HG02938 (cell line): ENCODE measurements around the gene PDE8A.
"Not testable (repeated sequence)": the region's sequence is repeated elsewhere in the genome, so short reads cannot be mapped to it uniquely, and the experiment has no call there.

Source experiments
- ATAC-seq: cut with Tn5 transposase; IDR thresholded peaks from one replicate; pipeline ENCODE4 v1.9.1; 2021; ENCODE audit warnings: mild to moderate bottlenecking, moderate library complexity; ENCODE audit not compliant: unreplicated experiment

The PDE8A gene

DNA sequence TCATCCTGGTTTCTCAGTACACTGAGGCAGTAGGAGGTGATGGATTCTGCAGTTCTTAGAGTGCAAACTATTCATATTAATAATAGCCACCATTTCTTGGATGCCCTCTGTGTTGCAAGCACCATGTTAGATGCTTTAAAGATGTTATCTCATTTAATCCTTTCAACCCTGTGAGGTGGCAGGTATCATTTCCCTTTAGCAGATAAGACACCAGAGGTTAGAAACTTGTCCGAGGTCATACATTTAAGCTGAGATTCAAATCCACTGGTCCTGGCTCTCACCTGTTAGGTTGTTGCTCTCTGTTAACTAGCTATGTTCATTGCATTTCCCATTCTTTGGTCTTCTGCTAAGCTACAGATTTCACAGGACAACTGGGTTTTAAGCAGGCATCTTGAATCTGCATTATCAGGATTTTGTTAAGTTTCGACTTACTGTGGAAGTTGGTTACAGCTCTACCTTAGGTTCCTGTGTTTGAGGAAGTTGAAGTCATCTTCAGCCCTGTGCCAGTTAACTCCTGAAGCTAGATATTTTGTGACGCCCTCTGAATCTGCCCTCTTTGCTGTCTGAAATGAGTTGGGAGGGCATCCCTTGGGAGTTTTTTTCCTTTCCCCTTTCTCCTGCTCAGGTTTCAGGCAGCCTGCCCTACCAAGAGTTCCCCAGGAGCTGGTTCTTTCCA is 6.4 kb downstream of the PDE8A start:
- ATAC-seq, result no peak

DNA sequence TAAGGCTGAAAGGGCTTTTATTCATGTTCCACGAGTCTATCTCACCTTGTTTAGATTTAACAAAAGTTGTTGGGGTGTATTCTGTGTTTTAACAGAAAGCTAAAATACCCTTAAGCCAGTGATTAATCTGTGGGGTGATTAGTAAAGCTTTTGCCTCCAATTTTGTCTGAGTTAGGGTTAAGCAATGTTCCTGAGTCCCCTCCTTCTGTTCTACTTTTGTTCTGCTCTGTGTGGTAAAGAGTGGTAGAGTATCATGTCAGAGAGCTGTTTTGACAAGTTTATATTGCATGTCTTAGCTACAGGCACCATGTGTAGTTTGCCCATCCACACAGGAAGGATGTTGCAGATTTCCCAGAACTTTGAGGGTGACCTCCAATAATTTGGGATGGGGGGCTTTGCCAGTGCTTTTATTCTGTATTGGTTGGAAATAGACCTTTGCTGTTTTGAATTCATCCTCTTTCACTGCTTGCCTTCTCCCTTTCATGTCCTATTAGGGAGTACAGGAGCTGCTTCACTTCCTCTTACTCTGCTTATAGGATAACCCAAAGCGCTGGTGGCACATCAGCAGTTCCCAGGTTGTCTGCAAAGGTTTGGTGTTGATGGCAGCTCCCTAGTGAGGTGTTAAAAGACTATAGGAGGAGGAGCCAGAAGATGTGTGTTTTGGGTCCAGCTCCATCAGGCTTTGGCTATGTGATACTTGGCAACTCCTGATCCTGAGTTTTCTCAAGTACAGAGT is 7.4 kb downstream of the PDE8A start:
- no peak for ATAC-seq

DNA sequence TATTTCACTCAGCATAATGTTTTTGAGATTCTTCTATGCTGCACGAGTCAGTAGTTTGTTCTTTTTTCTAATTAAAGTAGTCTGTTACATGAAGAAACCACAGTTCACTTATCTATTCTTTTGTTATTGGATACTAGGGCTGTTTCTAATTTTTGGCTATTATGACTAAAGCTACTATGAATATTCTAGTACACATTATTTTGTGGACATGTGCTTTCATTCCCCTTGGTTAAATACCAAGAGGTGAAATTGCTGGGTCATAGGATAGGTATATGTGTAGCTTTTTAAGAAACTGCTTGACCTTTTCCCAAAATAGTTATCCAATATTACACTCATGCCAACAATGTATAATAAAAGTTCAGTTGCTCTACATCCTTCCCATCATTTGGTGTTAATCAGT is 8.9 kb downstream of the PDE8A start:
- no peak for ATAC-seq

DNA sequence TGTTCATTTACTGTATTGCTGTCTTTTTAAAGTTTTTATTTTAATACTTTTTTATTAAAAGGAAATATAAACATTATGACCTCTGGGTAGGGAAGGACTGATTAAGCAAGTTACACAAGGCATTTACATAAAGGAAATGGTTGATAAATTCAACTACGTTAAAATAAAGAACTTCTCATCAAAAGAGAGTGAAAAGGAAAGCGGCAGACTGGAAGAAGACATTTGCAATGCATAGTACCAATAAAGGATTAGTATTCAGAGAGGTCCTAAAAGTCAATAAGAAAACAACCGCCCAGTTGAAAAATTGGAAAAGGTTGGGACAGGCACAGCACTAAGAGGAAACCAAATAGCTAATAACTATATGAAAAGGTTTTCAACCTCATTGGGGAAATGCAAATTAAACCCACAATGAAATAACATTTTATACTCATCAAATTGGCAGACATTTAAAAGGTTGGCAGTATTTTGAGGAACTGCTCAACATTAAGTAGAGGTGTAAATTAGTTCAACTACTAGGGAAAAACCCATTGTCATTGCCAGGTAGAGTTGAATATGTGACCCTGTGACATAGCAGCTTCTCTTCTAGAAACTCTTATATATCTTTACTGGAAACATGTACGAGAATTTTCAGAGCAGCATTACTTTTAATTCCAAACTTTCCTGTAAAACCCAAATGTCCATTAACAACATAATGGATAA is 9.5 kb downstream of the PDE8A start:
- no peak for ATAC-seq

DNA sequence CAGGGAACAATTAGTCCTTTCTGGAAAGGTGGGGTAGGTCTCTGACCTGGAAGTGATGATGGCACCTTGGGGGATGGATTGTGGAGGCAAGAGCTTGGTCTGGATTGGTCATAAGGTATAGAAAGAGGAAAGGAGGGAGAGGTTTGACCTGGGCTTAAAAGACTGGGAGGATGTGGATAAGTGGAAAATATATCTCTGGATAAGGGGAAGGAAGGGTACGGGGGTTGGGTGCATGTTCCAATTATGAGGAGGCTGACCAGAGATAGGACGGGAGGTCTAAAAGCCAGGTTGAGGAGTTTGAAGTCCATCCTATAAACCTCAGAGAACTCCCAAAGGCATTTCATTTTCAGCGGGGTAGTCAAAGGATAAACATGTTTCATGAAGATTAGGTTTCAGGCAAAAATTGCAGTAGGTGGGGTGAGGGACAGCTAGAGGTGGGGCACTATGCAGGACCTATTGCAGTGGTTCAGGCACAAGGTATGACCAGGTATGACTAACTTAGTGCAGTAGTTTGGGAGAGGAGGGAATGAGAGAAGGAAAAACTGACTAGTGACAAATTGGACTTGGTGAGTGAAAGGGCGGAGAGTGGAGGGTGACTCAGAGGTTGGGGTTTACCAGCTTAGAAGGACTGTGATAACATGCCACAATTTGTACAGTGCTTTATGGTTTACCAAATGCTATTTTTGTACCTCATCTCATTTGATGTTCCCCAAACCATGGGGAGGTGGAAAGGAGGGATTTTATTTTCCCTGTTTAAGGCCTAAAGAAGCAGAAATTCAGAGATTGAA is 10.7 kb downstream of the PDE8A start:
- ATAC-seq, result no peak

DNA sequence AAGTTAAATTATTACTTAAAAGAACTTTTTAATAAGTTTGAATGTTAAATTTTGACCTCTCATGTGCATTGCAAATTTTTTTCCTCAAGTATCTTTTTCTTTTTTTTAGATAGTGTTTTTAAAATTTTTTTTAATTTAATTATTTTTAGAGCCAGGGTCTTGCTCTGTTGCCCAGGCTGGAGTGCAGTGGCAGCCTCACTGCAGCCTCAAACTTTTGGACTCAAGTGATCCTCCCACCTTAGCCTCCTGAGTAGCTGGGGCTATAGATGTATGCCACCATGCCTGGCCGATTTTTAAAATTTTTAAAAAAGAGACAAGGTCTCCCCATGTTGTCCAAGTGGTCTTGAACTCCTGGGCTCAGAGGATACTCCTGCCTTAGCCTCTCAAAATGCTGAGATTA is 14.4 kb downstream of the PDE8A start:
- ATAC-seq, result no peak

DNA sequence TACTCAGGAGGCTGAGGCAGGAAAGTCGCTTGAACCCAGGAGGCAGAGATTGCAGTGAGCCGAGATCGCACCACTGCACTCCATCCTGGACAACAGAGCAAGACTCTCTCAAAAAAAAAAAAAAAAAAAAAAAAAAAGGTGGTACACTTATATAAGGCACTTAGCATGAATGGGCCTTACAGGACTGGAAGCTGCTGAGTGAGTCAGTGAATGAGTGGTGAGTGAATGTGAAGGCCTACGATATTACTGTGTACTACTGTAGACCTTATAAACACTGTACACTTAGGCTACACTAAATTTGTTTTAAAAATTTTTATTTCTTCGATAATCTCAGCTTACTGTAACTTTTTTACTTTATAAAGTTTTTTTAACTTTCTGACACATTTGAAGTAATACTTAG is 15.1 kb downstream of the PDE8A start:
- not testable (repeated sequence) for ATAC-seq

DNA sequence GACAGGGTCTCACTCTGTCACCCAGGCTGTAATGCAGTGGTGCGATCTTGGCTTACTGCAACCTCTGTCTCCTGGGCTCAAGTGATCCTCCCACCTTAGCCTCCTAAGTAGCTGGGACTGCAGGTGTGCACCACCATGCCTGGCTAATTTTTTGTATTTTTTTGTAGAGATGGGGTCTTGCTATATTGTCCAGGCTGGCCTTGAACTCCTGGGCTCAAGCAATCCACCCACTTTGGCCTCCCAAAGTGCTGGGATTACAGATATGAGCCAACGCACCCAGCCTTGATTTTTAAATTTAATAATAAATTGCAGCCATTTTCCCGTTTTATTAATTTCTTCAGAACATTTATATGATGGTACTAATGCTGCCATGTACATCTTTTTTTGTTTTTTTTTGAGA is 15.6 kb downstream of the PDE8A start:
- not testable (repeated sequence) for ATAC-seq

DNA sequence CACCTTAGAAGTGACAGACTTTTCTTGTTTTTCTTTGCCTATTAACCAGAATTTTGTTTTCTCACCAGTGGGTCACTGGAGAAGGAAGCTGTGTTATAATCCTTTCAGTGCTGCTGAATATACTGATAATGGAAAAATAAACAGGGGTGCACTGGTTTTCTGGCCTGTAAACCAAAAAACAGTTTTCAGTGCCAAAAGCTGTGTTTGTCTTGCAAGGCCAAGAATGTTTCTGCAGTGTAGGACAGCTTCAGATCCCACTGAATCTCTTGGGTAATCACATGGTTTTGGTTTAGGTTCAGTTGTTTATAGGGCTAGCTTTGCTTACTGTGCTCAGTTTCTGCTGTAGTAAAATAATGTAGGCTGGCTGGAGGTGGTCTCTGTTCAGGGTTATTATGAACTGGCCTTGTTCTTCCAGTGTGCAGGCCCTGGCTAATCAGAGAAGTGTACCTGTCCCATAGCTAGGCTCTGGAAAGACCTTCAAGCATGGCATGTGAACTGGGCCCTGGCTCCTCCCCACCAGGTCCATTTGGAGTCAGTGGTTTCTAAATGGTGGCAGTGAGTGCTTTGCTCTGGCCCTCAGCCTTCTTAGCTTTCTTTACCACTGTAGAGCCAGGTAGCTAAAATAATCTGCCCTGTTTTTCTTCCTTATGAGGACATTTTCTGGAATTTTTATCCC is 18.7 kb downstream of the PDE8A start:
- no peak for ATAC-seq

DNA sequence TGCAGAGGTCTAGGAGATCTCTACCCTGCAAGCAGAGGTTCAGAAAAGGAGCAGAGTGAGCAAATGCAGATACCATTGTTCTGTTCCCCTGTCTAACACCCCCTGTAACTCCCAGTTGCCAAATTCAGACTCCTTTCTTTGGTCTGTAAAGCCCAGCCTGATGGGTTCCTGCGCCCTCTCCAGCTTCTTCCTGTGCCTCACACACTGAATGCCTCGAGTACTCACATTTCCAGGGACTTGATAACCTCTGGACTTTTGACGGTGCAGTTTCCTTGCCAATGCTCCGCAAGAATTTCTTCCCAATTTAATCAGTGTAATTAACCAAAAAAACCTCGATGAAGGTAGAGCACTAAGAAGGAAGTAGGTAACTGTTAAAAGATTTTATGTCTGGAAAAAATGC is 19.3 kb downstream of the PDE8A start:
- ATAC-seq, result no peak

DNA sequence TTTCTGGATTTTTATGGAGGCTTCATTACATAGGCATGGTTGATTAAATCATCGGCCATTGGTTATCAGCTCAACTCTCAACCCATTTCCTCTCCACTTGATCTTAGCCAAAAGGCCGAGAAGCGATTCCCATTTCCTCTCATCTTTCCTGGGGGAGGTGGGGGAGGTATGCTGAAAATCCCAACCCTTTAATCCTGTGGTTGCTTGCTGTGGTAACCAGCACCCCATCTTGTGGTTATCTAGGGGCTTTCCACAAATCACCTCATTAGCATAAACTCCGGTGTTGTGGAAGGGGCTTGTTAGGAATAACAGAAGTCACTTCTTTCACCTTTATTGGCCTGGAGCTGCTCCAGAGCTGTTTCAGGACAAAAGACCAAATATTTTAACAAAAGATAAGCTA is 20.9 kb downstream of the PDE8A start:
- ATAC-seq, result no peak

DNA sequence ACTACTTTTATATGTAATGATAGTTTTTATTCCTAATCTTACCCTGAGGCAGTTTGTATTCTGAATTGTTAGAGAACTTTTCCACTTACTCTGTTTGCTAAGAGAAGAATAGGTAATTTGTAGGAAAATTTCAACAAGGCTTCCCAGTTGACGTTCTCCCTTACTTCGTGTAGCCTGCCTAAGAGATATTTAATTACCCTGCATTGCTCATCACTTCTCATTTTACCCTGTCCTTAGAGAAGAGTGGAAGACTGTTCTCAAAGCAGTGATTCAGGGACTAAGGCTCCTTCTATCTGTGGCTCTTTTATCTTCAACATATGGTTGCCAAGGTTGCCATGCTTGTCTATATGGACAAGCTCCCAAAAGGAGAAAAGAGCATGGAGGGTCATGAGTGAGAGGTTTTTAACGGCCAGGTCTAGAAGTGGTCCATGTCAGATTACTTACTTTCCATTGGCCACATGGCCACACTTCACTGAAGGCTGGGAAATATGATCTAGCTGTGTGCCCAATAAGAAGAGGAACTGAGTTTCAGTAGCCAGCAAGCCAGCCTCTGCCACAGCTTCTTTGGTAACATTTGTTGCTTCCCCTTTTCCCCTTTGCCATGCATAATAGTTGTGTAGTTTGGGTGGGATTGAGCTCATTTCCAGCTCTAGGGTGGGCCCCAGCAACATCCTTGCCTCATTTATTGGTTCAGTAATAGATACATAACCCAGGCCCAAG is 22.1 kb downstream of the PDE8A start:
- no peak for ATAC-seq

DNA sequence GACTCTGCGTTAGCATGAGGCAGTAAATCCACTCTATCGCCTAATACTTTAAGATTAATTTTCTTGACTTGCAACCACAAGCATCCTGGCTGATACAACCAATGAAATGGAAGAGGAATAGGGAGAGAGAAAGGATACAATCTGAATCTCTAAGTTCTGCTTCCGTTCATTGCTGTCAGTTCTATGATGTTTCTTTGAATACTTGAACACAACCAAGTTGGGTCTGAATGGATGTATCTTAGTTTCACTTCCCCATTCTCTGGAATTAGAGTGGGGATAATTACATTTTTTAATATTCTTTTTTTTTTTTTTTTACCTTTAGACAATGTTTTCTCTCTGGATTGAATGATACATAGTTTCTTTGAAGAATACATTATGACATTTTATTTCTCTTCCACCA is 22.9 kb downstream of the PDE8A start:
- ATAC-seq, result no peak

DNA sequence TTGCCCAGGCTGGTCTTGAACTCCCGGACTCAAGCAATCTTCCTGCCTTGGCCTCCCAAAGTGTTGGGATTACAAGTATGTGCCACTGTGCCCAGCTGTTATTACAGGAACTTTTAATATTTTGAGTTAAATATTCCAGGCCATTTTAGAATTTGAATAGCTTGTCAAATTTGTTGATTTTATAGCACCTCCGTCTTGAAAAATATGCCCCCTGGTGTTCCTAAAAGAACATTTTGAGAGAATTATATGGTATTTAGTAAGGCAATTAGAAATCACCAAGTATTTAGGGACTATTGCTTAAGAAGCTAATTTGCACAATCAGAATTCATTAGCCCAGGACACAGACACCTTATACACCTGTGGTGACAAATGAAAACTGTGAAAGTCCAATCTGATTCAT is 23.7 kb downstream of the PDE8A start:
- no peak for ATAC-seq

DNA sequence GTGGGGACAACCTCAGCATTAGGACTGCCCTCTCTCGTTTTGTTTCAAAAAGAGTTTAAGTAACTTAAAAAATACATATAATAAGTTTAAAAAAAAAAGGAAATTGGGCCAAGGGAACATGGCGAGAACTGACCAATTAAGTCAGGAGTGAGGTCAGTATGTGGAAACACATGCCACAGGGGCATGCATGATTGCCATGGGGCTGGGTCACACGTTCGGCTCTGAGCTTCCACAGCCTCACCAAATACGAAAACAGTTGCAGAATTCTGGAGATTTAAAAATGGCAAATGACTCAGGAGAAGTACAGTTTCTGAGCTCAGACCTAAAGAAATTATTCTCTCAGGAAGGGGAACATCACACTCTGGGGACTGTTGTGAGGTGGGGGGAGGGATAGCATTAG is 24.1 kb downstream of the PDE8A start:
- ATAC-seq, result no peak

DNA sequence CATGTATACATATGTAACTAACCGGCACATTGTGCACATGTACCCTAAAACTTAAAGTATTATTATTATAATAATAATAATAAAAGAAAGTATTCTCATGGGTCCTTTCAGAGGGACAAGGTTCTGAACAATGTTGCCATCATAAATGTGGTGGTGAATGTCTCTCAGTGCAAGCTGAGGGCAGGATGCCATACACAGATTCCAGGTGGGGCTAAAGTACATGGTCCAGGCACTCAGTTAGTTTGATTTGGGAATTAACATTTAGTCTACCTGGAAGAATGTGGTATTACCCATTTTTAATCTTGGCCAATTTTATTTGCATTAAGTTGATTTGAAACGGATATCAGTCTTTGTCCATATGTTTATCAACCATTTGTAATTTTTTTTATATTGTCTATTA is 24.5 kb downstream of the PDE8A start:
- no peak for ATAC-seq

DNA sequence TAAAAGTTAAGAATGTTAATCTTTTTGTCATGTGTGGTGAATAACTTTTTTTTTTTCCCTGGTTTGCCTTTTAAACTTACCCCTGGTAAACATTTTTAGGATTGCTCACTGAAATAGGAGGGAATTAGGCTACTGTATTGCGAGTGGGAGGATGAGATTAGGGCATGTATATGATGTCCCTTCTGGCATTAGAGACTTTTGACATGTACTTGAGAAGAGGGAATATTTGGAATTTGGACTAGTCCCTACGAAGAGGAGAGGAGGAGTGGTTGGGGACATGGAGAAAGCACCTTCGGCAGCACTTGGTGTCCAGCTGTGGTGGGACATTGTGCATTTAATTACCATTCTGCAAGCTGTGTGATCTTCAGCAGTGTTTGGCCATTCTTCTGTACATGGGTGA is 25.0 kb downstream of the PDE8A start:
- ATAC-seq, result no peak

DNA sequence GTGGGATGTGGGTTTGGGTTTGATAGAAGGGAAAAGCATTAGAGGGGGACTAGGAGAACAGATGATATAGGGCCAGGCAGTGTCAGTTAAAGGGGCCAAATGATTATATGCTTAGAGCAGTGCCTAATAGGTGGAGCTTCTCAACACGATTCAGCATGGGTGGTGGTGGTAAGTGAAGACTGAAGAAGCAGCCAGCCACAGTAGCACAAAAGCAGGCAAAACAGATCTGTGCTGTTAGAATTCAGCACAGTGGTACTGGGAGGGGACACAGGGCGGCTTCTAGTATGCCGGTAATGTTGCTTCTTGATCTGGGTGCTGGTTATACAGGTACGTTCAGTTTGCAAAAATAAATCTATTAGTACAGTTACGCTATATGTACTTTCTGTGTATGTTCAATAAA is 25.5 kb downstream of the PDE8A start:
- no peak for ATAC-seq

DNA sequence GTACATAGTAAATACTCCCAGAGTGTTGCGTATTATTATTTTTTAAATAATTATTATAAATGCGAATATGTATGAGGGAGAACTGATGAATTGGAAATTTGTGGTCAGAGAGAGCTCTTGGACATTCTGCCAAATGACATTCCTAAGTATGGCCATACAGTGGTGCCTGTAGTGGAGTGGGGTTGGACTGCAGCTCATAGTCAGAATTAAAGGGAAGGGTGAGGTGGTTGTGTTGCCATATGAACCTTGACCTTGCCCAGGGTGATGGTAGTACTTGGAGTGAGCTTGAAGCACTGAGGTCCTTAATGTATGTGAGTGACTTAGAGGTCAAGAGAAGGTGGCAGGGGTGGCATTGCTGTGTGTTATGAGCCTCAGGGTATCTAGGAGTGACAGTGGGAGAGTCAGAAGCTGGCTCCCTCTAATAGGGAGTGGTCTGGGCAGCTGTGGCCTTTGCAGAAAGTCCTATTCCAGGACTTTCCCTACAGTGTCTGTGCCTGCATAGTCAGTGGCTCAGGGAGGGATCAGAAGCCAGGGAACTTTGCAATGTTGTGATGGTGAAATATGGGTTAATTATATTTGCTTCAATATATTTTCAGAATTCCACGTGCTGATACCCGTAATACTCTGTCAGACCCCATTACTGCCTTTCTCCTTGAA is 26.2 kb downstream of the PDE8A start:
- no peak for ATAC-seq
